ENCODE results near the gene SMIM41. TPM values are rescaled to one million over a fixed set of nuclear protein-coding genes. Genes with fewer than 3 reads are reported as not detected.

SMIM41 gene
- total RNA-seq, 1 experiment from 2014 or later = not detected

DNA sequence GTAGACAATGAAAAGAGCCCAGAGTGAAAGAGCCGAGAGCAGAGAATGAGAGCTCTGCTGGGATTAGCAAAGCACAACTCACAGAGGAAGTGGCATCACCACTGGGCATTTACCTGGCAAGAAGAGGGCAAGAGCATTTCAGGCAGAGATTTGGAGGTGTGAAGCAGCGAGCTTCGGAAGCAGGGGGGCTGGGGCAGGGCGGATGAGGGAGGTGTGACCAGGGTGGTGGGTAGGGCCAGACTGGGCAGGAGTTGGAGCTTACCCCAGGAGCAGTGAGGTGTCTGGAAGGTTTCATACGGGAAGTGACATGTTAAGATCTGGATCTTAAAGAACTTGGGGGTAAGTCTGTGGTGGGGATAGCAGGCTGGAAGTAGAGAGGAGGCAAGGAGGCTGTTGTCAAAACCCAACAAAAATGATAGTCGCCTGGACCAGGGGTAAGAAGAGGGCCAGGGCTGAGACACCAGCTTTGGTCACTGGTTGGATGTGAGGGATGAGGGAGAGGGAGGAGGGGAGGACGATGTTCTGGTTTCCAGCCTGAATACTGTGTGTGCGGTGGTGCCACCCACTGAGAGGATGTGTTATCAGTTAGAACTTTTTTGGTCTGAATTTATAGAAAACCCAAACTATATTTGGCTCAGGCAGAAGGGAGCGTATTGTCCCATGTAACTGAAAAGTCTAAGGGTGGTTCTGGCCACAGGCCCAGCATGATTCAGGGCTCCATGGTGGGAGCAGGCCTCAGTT, 5.2 kb downstream of the SMIM41 start:
- intact Hi-C loops (cut with micrococcal nuclease) = loop anchor here (5.0 kb wide), 1 partner anchor 33 kb away; no protein-coding TSS in a partner anchor
- H3K27ac ChIP-seq (ENCODE audit: low read length) = no peak overlapping the region
- H3K27me3 ChIP-seq (ENCODE audit: low read length) = no peaks in the 10 kb centered on the region
- ATAC-seq (no peak), DNase-seq (no peak)
- TF ChIP-seq, protein P1, sequence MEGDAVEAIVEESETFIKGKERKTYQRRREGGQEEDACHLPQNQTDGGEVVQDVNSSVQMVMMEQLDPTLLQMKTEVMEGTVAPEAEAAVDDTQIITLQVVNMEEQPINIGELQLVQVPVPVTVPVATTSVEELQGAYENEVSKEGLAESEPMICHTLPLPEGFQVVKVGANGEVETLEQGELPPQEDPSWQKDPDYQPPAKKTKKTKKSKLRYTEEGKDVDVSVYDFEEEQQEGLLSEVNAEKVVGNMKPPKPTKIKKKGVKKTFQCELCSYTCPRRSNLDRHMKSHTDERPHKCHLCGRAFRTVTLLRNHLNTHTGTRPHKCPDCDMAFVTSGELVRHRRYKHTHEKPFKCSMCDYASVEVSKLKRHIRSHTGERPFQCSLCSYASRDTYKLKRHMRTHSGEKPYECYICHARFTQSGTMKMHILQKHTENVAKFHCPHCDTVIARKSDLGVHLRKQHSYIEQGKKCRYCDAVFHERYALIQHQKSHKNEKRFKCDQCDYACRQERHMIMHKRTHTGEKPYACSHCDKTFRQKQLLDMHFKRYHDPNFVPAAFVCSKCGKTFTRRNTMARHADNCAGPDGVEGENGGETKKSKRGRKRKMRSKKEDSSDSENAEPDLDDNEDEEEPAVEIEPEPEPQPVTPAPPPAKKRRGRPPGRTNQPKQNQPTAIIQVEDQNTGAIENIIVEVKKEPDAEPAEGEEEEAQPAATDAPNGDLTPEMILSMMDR (conservative IDR thresholded peaks at IDR 0.05; ENCODE audit: low read depth, low read length) = no peak
- TF ChIP-seq EZH2 (IDR thresholded peaks at IDR 0.05; ENCODE audit: low read length, unreplicated experiment) (no peak), EZH2phosphoT487 (IDR thresholded peaks at IDR 0.05; ENCODE audit: borderline replicate concordance, low read length) (no peak)
- H3K4me1 ChIP-seq (ENCODE audit: insufficient read depth, low read length) = no peaks in the 10 kb centered on the region
- no peaks in the 10 kb centered on the region for H3K79me2 ChIP-seq (ENCODE audit: low read length)
- no peak overlapping the region for H3K4me2 ChIP-seq (ENCODE audit: low read length)
- CTCF ChIA-PET = interaction anchor here (0.7 to 1.0 kb wide), 2 partner anchors 55 to 59 kb away, joined by 4 to 7 read pairs; no protein-coding TSS in a partner anchor
- no peaks in the 10 kb centered on the region for H3F3A ChIP-seq (ENCODE audit: low read length, unreplicated experiment)
- no peak overlapping the region for H3K9ac ChIP-seq (ENCODE audit: low read length)
- H2AFZ ChIP-seq (ENCODE audit: low read length) = no peak overlapping the region
- no peaks in the 10 kb centered on the region for H3K9me2 ChIP-seq (replicated peaks; ENCODE audit: low read length)
- H3K4me3 ChIP-seq (ENCODE audit: low read length) = no peak overlapping the region
- POLR2A ChIA-PET (ENCODE audit: unreplicated experiment) = interaction anchor here (0.6 kb wide), 1 partner anchor 23 kb away, joined by 3 read pairs; no protein-coding TSS in a partner anchor
- no peaks in the 10 kb centered on the region for H3K36me3 ChIP-seq (ENCODE audit: low read depth, low read length)
- no peaks in the 10 kb centered on the region for H3K9me3 ChIP-seq (ENCODE audit: low read length)
- no TSS peak for BruUV-seq (replicated peaks)
- no peaks in the 10 kb centered on the region for H4K20me1 ChIP-seq (ENCODE audit: low read length)

DNA sequence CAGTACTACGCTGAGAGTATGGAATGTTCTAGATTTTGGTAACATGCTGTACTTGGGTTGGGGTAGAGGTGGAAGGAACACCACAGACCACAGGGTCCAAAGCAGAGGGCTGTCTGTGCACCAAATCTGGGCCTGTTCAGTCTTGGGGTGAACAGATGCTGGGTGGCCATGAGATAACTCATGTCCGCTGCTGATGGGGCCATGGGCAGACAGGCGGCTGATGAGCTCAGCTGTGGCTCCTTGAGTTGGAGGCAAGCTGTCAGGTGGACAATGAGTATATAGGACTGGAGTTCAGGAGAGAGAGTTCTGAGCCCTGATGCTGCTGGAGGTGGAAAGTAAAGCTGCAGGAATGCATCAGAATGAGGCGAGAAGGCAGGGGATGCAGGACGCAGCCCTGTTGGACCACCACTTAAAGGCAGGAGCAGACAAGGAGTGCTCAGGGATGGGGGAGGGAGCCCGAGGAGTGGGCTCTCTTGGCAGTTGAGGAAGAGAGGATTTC, 6.2 kb downstream of the SMIM41 start:
- ATAC-seq = no peak
- Histone ChIP-seq H2AFZ (ENCODE audit: low read length) (no peak overlapping the region), H3K9me3 (ENCODE audit: low read length) (no peaks in the 10 kb centered on the region), H3K79me2 (ENCODE audit: low read length) (no peaks in the 10 kb centered on the region), H3K4me2 (ENCODE audit: low read length) (no peak overlapping the region), H3K27ac (ENCODE audit: low read length) (no peak overlapping the region), H3F3A (ENCODE audit: low read length, unreplicated experiment) (no peaks in the 10 kb centered on the region), H3K36me3 (ENCODE audit: low read depth, low read length) (no peaks in the 10 kb centered on the region), H3K9me2 (replicated peaks; ENCODE audit: low read length) (no peaks in the 10 kb centered on the region), H3K4me3 (ENCODE audit: low read length) (no peak overlapping the region), H3K4me1 (ENCODE audit: insufficient read depth, low read length) (no peaks in the 10 kb centered on the region), H3K9ac (ENCODE audit: low read length) (no peak overlapping the region), H3K27me3 (ENCODE audit: low read length) (no peaks in the 10 kb centered on the region), H4K20me1 (ENCODE audit: low read length) (no peaks in the 10 kb centered on the region)
- TF ChIP-seq EZH2phosphoT487 (IDR thresholded peaks at IDR 0.05; ENCODE audit: borderline replicate concordance, low read length) = no peak
- TF ChIP-seq EZH2 (IDR thresholded peaks at IDR 0.05; ENCODE audit: low read length, unreplicated experiment) = no peak
- TF ChIP-seq, protein P1 (conservative IDR thresholded peaks at IDR 0.05; ENCODE audit: low read depth, low read length) = no peak
- BruUV-seq (replicated peaks) = no TSS peak
- intact Hi-C loops (cut with micrococcal nuclease) = no loop called here
- CTCF ChIA-PET = interaction anchor here (0.6 kb wide), 1 partner anchor 60 kb away, joined by 3 read pairs; no protein-coding TSS in a partner anchor
- POLR2A ChIA-PET (ENCODE audit: unreplicated experiment) = no interaction called here
- no peak for DNase-seq

DNA sequence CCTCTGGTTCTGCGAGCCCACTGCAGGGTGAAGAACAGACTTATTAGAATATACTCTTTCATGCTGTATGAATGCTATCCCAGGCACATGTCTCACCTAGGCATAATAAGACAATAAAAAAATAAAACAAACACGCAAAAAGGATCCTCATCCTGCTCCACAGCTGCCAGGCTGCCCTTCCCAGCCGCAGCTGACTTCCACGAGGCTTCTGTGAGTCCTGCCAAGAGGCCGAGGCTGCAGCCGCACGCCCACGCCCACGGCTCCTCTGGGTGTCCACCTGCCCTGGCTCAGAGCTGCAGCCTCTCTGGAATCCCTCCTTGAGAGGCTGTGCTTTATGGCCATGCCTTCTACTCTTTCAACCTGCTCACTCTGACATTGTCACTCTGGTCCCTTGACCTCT, 6.9 kb downstream of the SMIM41 start:
- Histone ChIP-seq H3K4me1 (ENCODE audit: insufficient read depth, low read length) (no peaks in the 10 kb centered on the region), H3K4me2 (ENCODE audit: low read length) (no peak overlapping the region), H3K4me3 (ENCODE audit: low read length) (no peak overlapping the region), H2AFZ (ENCODE audit: low read length) (no peak overlapping the region), H3K27ac (ENCODE audit: low read length) (no peak overlapping the region), H3F3A (ENCODE audit: low read length, unreplicated experiment) (no peaks in the 10 kb centered on the region), H3K36me3 (ENCODE audit: low read depth, low read length) (no peaks in the 10 kb centered on the region), H3K9ac (ENCODE audit: low read length) (no peak overlapping the region), H3K9me2 (replicated peaks; ENCODE audit: low read length) (no peaks in the 10 kb centered on the region), H3K79me2 (ENCODE audit: low read length) (no peaks in the 10 kb centered on the region), H3K9me3 (ENCODE audit: low read length) (no peaks in the 10 kb centered on the region), H3K27me3 (ENCODE audit: low read length) (no peaks in the 10 kb centered on the region), H4K20me1 (ENCODE audit: low read length) (no peaks in the 10 kb centered on the region)
- BruUV-seq (replicated peaks) = no TSS peak
- ATAC-seq (peak; percentile 65), DNase-seq (no peak)
- POLR2A ChIA-PET (ENCODE audit: unreplicated experiment) = no interaction called here
- intact Hi-C loops (cut with micrococcal nuclease) = no loop called here
- CTCF ChIA-PET = interaction anchor here (0.6 kb wide), 1 partner anchor 61 kb away, joined by 3 read pairs; no protein-coding TSS in a partner anchor
- TF ChIP-seq EZH2phosphoT487 (IDR thresholded peaks at IDR 0.05; ENCODE audit: borderline replicate concordance, low read length) (no peak), EZH2 (IDR thresholded peaks at IDR 0.05; ENCODE audit: low read length, unreplicated experiment) (no peak)
- TF ChIP-seq, protein P1 (conservative IDR thresholded peaks at IDR 0.05; ENCODE audit: low read depth, low read length) = no peak

Data from PC-3 (cell line).